Nephron (organoid): ENCODE measurements around the gene ELAVL3.

Experiments used
- H3K27ac Mint-ChIP-seq, 3 experiments: 2 replicates each; pipeline ENCODE4 v1.8.0; 2020; ENCODE audit warnings: mixed read lengths in 3 of 3, mild to moderate bottlenecking in 2 of 3, moderate library complexity in 1 of 3
- H3K27me3 Mint-ChIP-seq: 2 replicates; pipeline ENCODE4 v1.8.0; 2021; ENCODE audit warnings: low read depth, mild to moderate bottlenecking, moderate library complexity, mixed read lengths
- H3K36me3 Mint-ChIP-seq: 2 replicates; pipeline ENCODE4 v1.8.0; 2020; ENCODE audit warnings: low read depth, mixed read lengths
- H3K4me1 Mint-ChIP-seq: 2 replicates; pipeline ENCODE4 v1.8.0; 2020; ENCODE audit warnings: mixed read lengths
- H3K4me3 Mint-ChIP-seq, 3 experiments: 2 replicates each; pipeline ENCODE4 v1.8.0; 2020; ENCODE audit warnings: mild to moderate bottlenecking in 3 of 3, mixed read lengths in 3 of 3, moderate library complexity in 2 of 3
- H3K9me3 Mint-ChIP-seq: 2 replicates; pipeline ENCODE4 v1.8.0; 2020; ENCODE audit warnings: mixed read lengths
- CTCF ChIP-seq, 3 experiments: fragments of 200-600 bp; sonication (generic); IDR thresholded peaks; one replicate each; pipeline ENCODE4 v1.5.0; 2021; ENCODE audit warnings: antibody characterized with exemption in 3 of 3; ENCODE audit not compliant: unreplicated experiment in 3 of 3

ELAVL3 gene

DNA sequence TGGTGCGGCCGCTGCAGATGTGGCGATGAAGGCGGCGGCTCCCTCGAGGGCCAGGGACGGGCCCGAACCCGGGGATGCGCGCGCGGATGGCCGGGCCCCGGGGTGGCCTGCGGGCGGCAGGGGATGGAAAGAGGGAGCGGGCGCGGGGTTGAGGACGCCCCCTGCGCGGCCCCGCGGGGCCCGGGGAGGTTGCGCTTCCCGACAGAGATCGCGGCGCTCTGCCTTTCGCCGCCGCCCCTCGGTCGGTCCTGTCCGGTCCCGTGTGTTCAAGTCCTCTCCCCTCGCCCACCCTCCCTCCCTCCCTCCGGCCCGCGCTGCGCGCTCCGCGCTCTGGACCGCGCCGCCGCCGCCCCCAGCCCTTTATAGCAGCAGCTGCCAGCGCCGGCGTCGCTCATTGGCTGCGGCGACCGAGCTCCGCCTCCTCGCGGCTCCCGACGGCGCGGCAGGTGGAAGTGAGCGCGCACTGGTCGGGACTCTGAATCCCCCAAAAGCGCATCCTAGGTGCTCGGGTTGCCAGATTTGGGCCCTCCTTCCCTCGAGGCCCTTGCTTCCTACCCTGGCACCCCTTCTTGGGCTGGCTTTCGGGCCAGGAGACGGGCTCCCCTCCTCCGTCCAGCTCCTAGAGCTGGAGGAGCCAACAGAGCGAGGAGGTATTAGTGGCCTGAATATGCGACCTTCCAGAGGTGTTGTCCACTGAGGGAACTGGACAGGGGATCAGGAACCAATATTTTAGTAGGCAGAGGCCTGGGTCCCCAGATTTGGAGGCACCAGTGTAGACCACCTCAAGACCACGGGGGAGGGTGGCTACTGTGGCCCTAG is at the start of gene ELAVL3:
Gene ELAVL3, minus strand, starts transcription at position 332 of the 819 bp plus-strand sequence. CDS start 438 bp downstream, outside the sequence.
- peaks cover 7% of the 10 kb centered on the region for H3K36me3 Mint-ChIP-seq
- no peaks in the 10 kb centered on the region for H3K9me3 Mint-ChIP-seq
- peaks cover 60% of the 10 kb centered on the region for H3K27me3 Mint-ChIP-seq
- peak within 1 kb of the TSS; percentile 48 to 74 (median 72) for H3K4me3 Mint-ChIP-seq
- H3K4me1 Mint-ChIP-seq = peaks cover 8% of the 10 kb centered on the region
- no peak within 1 kb of the TSS for H3K27ac Mint-ChIP-seq
- no peak for TF ChIP-seq CTCF (IDR thresholded peaks at IDR 0.05; ENCODE audit: unreplicated experiment in 3 of 3)

DNA sequence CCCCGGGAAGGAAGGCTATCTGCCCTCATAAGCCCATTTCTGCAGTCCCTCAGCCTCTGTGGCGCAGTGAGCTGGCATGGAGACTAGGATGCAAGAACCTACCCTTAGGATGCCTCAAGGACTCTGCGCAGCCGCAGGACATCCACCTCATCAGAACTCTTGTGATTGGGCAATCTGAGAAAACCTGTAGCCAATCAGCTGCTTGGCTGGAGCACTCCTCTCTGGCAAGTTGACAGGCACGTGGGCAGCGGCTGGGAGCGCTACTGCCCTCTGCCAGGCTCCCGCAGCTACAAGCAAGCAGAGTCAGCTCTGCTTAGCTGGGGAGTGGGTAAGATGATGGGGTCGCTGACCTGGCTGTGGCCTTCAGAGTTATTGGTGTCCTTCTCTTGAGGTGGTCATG is 49.6 kb upstream of the ELAVL3 start:
- Mint-ChIP-seq H3K4me1 (peaks cover 16% of the 10 kb centered on the region), H3K27ac (peak overlapping the region in 1 of 3 experiments; percentile 31), H3K27me3 (peaks cover 15% of the 10 kb centered on the region), H3K4me3 (peak overlapping the region; percentile 19 to 61 (median 61)), H3K9me3 (no peaks in the 10 kb centered on the region), H3K36me3 (no peaks in the 10 kb centered on the region)
- TF ChIP-seq CTCF (IDR thresholded peaks at IDR 0.05; ENCODE audit: unreplicated experiment in 3 of 3) = peak in 1 of 3 experiments; percentile 10

DNA sequence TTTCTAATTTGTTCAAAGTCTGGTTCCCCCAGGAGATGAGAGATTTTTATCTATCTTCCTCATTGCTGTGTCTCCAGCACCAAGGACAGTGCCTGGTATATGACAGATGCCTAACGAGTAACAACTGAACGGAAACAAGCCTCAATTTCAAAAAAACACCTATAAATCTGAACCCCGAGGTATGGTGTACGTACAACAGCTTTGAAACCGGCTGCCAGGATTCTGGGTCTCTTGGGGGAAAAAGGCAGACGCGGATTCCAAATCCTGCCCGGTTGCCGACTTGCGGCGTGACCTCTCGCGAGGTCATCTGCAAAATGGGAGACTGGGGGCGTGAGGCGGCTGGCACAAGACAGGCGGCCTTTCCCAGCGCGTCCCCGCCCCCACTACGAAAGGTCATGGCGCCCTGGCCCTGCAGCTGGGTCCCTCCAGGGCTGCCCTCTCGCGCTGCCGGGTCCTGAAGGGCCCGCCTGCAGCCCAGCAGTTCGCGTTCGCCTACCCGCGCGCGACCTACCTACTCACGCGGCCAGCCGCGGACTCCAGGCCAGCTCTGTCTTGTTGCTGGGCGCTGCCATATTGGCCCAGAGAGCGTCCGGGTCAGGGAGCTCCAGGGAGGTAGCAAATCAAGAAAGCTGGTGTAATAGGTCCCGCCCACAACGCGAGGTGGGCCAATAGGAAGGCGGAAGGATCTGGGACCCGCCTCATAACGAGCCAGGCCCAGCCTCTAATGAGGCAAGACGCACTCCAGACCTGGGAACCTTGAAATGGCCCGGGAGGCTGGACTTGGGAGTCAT is 47.9 kb upstream of the ELAVL3 start, which contains the start of gene ECSIT:
Gene ECSIT, minus strand, starts transcription at position 584 of the 791 bp plus-strand sequence. CDS start 9,964 bp downstream, outside the sequence.
- H3K27me3 Mint-ChIP-seq = peaks cover 8% of the 10 kb centered on the region
- H3K9me3 Mint-ChIP-seq = no peaks in the 10 kb centered on the region
- peaks cover 15% of the 10 kb centered on the region for H3K4me1 Mint-ChIP-seq
- peak within 1 kb of the TSS; percentile 97 to 99 (median 97) for H3K4me3 Mint-ChIP-seq
- peak within 1 kb of the TSS; percentile 78 to 95 (median 89) for H3K27ac Mint-ChIP-seq
- no peaks in the 10 kb centered on the region for H3K36me3 Mint-ChIP-seq
- TF ChIP-seq CTCF (IDR thresholded peaks at IDR 0.05; ENCODE audit: unreplicated experiment in 3 of 3) = no peak

- no peak for TF ChIP-seq CTCF (IDR thresholded peaks at IDR 0.05; ENCODE audit: unreplicated experiment in 3 of 3)
- no peak overlapping the region for H3K27ac Mint-ChIP-seq
- H3K4me3 Mint-ChIP-seq = no peak overlapping the region
- no peaks in the 10 kb centered on the region for H3K4me1 Mint-ChIP-seq
- no peaks in the 10 kb centered on the region for H3K27me3 Mint-ChIP-seq
- peaks cover 21% of the 10 kb centered on the region for H3K36me3 Mint-ChIP-seq
- no peaks in the 10 kb centered on the region for H3K9me3 Mint-ChIP-seq
These were observed 38.3 kb upstream of the ELAVL3 start for GRCh38 chr19:11519138-11519537.

DNA sequence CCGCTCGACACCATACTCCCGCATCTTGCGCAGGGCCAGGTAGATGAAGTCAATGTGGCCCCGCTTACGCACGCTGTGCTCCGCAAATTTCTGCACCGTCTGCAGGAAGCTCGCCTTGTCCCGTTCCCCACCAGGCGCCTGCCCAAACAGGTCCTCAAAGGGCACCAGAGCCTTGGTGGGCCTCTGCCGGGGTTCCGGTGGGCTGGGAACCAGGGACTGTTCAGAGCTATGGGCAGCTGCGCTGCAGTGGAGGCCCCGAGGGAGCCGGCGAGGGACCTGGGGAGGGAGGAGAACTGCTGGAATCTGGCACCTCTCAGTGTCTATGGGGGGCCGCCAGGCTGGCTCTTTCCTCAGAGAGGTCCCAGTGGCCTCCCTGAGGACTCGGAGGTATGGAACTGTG is 33.1 kb upstream of the ELAVL3 start:
- H3K27ac Mint-ChIP-seq = no peak overlapping the region
- H3K4me1 Mint-ChIP-seq = no peaks in the 10 kb centered on the region
- no peak for TF ChIP-seq CTCF (IDR thresholded peaks at IDR 0.05; ENCODE audit: unreplicated experiment in 3 of 3)
- no peaks in the 10 kb centered on the region for H3K27me3 Mint-ChIP-seq
- H3K9me3 Mint-ChIP-seq = no peaks in the 10 kb centered on the region
- H3K4me3 Mint-ChIP-seq = no peak overlapping the region
- peaks cover 21% of the 10 kb centered on the region for H3K36me3 Mint-ChIP-seq
